ENCODE results near the gene TRPM8. TPM values are rescaled to one million over a fixed set of nuclear protein-coding genes. Genes with fewer than 3 reads are reported as not detected.

The TRPM8 gene
- total and polyA plus RNA-seq, 2 donors: 0.05 TPM; not detected in 1

GRCh38 chr2:234005126-234005525 lies 88.0 kb downstream of the TRPM8 start:
- Histone ChIP-seq H3K4me3 (ENCODE audit: low read depth, low read length) (no peak overlapping the region), H3K36me3 (ENCODE audit: insufficient read depth) (no peaks in the 10 kb centered on the region), H3K27ac (ENCODE audit: low read depth) (no peak overlapping the region), H3K4me1 (ENCODE audit: insufficient read depth) (no peaks in the 10 kb centered on the region)
- WGBS: 82% methylated on average over 2 of the region's 2 CpGs
- DNase-seq (ENCODE audit: extremely low spot score): no peak

DNA sequence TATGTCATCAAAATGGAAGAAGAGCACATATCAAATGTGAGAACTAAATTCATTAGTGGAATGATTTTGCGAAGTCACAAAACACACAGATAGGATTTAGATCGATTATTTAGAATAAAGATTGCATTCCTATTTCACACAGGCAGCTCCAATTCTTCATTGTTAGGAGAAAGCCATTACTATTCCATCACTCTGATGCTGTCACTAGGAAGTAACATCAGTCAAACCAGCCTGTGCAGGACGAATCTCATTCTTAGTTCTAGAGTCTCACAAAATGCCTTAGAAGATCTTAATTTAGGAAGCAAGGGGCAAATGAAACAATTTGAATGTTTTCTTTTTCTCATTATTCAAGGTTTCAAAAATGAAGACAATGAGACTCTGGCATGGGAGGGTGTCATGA lies 89.3 kb downstream of the TRPM8 start:
- Histone ChIP-seq H3K36me3 (ENCODE audit: insufficient read depth) (no peaks in the 10 kb centered on the region), H3K27ac (ENCODE audit: low read depth) (no peak overlapping the region), H3K4me1 (ENCODE audit: insufficient read depth) (no peaks in the 10 kb centered on the region), H3K4me3 (ENCODE audit: low read depth, low read length) (no peak overlapping the region)
- no peak for DNase-seq (ENCODE audit: extremely low spot score)
- 82% methylated on average over 3 of the region's 3 CpGs for WGBS

GRCh38 chr2:234014427-234014826 lies 97.3 kb downstream of the TRPM8 start:
- Histone ChIP-seq H3K4me1 (ENCODE audit: insufficient read depth) (no peaks in the 10 kb centered on the region), H3K27ac (ENCODE audit: low read depth) (no peak overlapping the region), H3K36me3 (ENCODE audit: insufficient read depth) (no peaks in the 10 kb centered on the region), H3K4me3 (ENCODE audit: low read depth, low read length) (no peak overlapping the region)
- WGBS: 91% methylated on average over 1 of the region's 1 CpG
- no peak for DNase-seq (ENCODE audit: extremely low spot score)

DNA sequence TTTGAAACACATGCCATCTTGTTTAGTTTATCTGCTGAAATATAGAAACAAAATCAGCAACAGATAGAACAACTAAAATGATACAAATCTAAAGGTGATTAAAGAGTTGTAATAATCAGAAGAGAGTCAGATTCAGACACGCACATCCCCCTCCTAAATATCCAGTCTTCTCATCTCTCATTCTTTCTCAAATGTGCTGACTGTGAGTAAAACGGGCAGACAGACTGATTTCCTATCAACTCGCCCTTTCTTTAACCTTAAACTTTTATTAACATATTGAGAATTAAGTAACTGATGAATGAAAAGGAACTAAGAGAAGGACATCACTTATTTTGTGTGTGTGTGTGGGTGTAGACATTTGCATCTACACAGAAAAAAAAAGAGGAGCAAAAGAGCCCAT lies 98.7 kb downstream of the TRPM8 start:
- H3K4me3 ChIP-seq (ENCODE audit: low read depth, low read length): no peak overlapping the region
- no peaks in the 10 kb centered on the region for H3K4me1 ChIP-seq (ENCODE audit: insufficient read depth)
- no peak for DNase-seq (ENCODE audit: extremely low spot score)
- 41% methylated on average over 3 of the region's 3 CpGs for WGBS
- no peak overlapping the region for H3K27ac ChIP-seq (ENCODE audit: low read depth)
- no peaks in the 10 kb centered on the region for H3K36me3 ChIP-seq (ENCODE audit: insufficient read depth)

DNA sequence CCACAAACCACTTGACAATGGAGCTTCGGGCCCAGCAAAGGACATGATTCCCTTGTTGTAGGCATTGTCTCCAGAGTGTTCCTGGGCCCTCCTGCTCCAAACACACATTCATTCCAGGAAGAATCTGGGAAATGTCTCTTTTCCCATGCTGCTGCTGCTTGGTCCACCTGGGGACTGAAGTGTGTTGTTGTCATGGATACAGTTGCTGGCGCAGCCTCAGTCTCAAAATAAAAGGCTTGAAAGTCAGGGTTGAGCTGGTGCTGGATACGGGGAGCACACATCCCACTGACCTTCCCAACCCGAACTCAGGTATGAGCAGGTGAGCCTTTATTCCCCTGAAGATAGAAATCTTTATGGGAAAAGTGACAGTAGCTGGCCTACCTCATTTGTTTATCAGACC lies 102.7 kb downstream of the TRPM8 start:
- Histone ChIP-seq H3K27ac (ENCODE audit: low read depth) (no peak overlapping the region), H3K36me3 (ENCODE audit: insufficient read depth) (no peaks in the 10 kb centered on the region), H3K4me1 (ENCODE audit: insufficient read depth) (no peaks in the 10 kb centered on the region), H3K4me3 (ENCODE audit: low read depth, low read length) (no peak overlapping the region)
- WGBS: 78% methylated on average over 4 of the region's 4 CpGs
- no peak for DNase-seq (ENCODE audit: extremely low spot score)

DNA sequence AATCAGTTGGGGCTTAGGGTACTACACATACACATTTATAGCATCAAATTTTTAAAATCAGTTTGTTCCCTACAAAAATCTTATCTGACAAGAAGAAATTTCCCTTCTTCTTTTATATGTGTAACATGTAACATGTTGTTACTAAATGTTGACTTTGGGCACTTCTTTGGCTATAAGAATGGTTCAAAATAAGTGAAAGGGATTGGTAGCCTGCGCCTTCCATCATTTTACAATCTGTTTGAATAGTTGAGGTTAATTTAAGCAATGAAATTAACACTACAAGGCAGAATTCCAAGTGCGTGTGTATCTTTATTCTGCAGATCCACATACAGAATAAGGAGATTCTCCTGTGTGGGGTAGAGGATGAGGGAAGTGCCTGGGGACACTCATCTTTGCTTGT lies 103.2 kb downstream of the TRPM8 start:
- WGBS: 80% methylated on average over 2 of the region's 2 CpGs
- no peak for DNase-seq (ENCODE audit: extremely low spot score)
- H3K4me3 ChIP-seq (ENCODE audit: low read depth, low read length): no peak overlapping the region
- H3K36me3 ChIP-seq (ENCODE audit: insufficient read depth): no peaks in the 10 kb centered on the region
- no peaks in the 10 kb centered on the region for H3K4me1 ChIP-seq (ENCODE audit: insufficient read depth)
- no peak overlapping the region for H3K27ac ChIP-seq (ENCODE audit: low read depth)

- Histone ChIP-seq H3K4me1 (ENCODE audit: insufficient read depth) (no peaks in the 10 kb centered on the region), H3K36me3 (ENCODE audit: insufficient read depth) (no peaks in the 10 kb centered on the region), H3K4me3 (ENCODE audit: low read depth, low read length) (no peak overlapping the region), H3K27ac (ENCODE audit: low read depth) (no peak overlapping the region)
- no peak for DNase-seq (ENCODE audit: extremely low spot score)
- 96% methylated on average over 1 of the region's 1 CpG for WGBS
These were observed 105.3 kb downstream of the TRPM8 start for GRCh38 chr2:234022424-234022823.

GRCh38 chr2:234024304-234024703 lies 107.1 kb downstream of the TRPM8 start:
- Histone ChIP-seq H3K4me1 (ENCODE audit: insufficient read depth) (no peaks in the 10 kb centered on the region), H3K4me3 (ENCODE audit: low read depth, low read length) (no peak overlapping the region), H3K27ac (ENCODE audit: low read depth) (no peak overlapping the region), H3K36me3 (ENCODE audit: insufficient read depth) (no peaks in the 10 kb centered on the region)
- WGBS: 96% methylated on average over 29 of the region's 29 CpGs
- no peak for DNase-seq (ENCODE audit: extremely low spot score)

- no peak for DNase-seq (ENCODE audit: extremely low spot score)
- 31% methylated on average over 10 of the region's 10 CpGs for WGBS
- H3K4me1 ChIP-seq (ENCODE audit: insufficient read depth): no peaks in the 10 kb centered on the region
- peak overlapping the region; percentile 1 for H3K4me3 ChIP-seq (ENCODE audit: low read depth, low read length)
- no peaks in the 10 kb centered on the region for H3K36me3 ChIP-seq (ENCODE audit: insufficient read depth)
- no peak overlapping the region for H3K27ac ChIP-seq (ENCODE audit: low read depth)
These were observed 108.3 kb downstream of the TRPM8 start for GRCh38 chr2:234025466-234025865.

GRCh38 chr2:234025891-234026401 lies 108.8 kb downstream of the TRPM8 start:
- no peaks in the 10 kb centered on the region for H3K36me3 ChIP-seq (ENCODE audit: insufficient read depth)
- DNase-seq (ENCODE audit: extremely low spot score): no peak
- 30% methylated on average over 5 of the region's 5 CpGs for WGBS
- H3K4me3 ChIP-seq (ENCODE audit: low read depth, low read length): peak overlapping the region; percentile 1
- H3K27ac ChIP-seq (ENCODE audit: low read depth): no peak overlapping the region
- H3K4me1 ChIP-seq (ENCODE audit: insufficient read depth): no peaks in the 10 kb centered on the region

GRCh38 chr2:234026693-234027254 lies 109.6 kb downstream of the TRPM8 start:
- no peaks in the 10 kb centered on the region for H3K36me3 ChIP-seq (ENCODE audit: insufficient read depth)
- no peak overlapping the region for H3K27ac ChIP-seq (ENCODE audit: low read depth)
- WGBS: 78% methylated on average over 10 of the region's 10 CpGs
- no peak for DNase-seq (ENCODE audit: extremely low spot score)
- no peaks in the 10 kb centered on the region for H3K4me1 ChIP-seq (ENCODE audit: insufficient read depth)
- no peak overlapping the region for H3K4me3 ChIP-seq (ENCODE audit: low read depth, low read length)

GRCh38 chr2:234027641-234028040 lies 110.5 kb downstream of the TRPM8 start:
- no peak for DNase-seq (ENCODE audit: extremely low spot score)
- Histone ChIP-seq H3K4me3 (ENCODE audit: low read depth, low read length) (no peak overlapping the region), H3K27ac (ENCODE audit: low read depth) (no peak overlapping the region), H3K36me3 (ENCODE audit: insufficient read depth) (no peaks in the 10 kb centered on the region), H3K4me1 (ENCODE audit: insufficient read depth) (no peaks in the 10 kb centered on the region)
- 90% methylated on average over 1 of the region's 1 CpG for WGBS

DNA sequence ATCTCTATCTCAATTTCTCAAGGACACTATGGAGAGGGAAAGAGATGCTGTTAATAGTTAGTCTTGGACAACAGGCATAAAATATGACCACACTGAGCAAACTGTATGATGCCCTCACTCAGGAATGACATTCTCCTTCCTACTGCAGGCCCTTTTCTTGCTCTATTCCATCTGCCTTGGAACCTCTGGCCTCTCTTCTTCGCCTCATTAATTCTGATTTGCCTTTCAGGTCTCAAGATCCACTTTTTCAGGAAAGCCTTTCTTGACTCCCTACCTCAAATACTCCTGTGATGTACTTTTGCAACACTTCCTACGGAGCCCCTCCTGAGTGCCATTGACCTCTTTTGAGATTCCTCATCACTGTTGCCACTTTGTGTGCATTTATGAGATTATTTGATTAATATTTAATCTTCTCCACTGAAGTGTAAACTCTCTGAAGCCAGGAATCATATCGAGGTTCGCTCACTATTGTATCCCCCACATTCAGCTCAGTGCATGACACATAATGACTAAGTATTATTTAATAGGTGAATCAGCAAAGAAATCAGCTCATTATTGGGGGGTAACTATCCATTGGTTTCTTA lies 112.1 kb downstream of the TRPM8 start:
- Histone ChIP-seq H3K27ac (ENCODE audit: low read depth) (no peak overlapping the region), H3K4me1 (ENCODE audit: insufficient read depth) (no peaks in the 10 kb centered on the region), H3K36me3 (ENCODE audit: insufficient read depth) (no peaks in the 10 kb centered on the region), H3K4me3 (ENCODE audit: low read depth, low read length) (no peak overlapping the region)
- no peak for DNase-seq (ENCODE audit: extremely low spot score)
- WGBS: 89% methylated on average over 4 of the region's 4 CpGs

GRCh38 chr2:234031207-234031606 lies 114.0 kb downstream of the TRPM8 start:
- Histone ChIP-seq H3K36me3 (ENCODE audit: insufficient read depth) (no peaks in the 10 kb centered on the region), H3K4me3 (ENCODE audit: low read depth, low read length) (no peak overlapping the region), H3K4me1 (ENCODE audit: insufficient read depth) (no peaks in the 10 kb centered on the region), H3K27ac (ENCODE audit: low read depth) (no peak overlapping the region)
- 63% methylated on average over 2 of the region's 2 CpGs for WGBS
- DNase-seq (ENCODE audit: extremely low spot score): no peak

Measured in urinary bladder (tissue), 4 donors.